NOMO-1 treated with dmso at 0.1 percent for 144 hours (cell line): ENCODE measurements around the gene PRR14.
A peak's percentile ranks its signal among the peaks of the same experiment; 100 is the strongest.
"Not testable (repeated sequence)": the region's sequence is repeated elsewhere in the genome, so short reads cannot be mapped to it uniquely, and the experiment has no call there.

Source experiments
- DNase-seq: peaks from one replicate; lab custom pipeline; 2025; ENCODE audit not compliant: unreplicated experiment; lab: John Stamatoyannopoulos, UW

Gene PRR14

GRCh38 chr16:30688701-30689100, 37.9 kb downstream of the PRR14 start:
- DNase-seq: no peak

GRCh38 chr16:30691907-30692306, 41.1 kb downstream of the PRR14 start:
- DNase-seq: no peak

GRCh38 chr16:30692396-30693064, 41.8 kb downstream of the PRR14 start:
- peak; percentile 48 for DNase-seq

- no peak for DNase-seq
These were observed 44.4 kb downstream of the PRR14 start for GRCh38 chr16:30694926-30695693.

- not testable (repeated sequence) for DNase-seq
These were observed 45.9 kb downstream of the PRR14 start for GRCh38 chr16:30696646-30697045.

GRCh38 chr16:30697264-30698138, 46.7 kb downstream of the PRR14 start:
- DNase-seq: no peak

GRCh38 chr16:30698139-30698815, 47.5 kb downstream of the PRR14 start:
- DNase-seq: peak; percentile 99

- DNase-seq: peak; percentile 70
These were observed 48.3 kb downstream of the PRR14 start, which contains the start of gene SRCAP for GRCh38 chr16:30698816-30699614. TSS of gene SRCAP (plus strand) at chr16:30699171. CDS start at chr16:30700825, 1,654 bp downstream.

GRCh38 chr16:30699615-30700099, 48.9 kb downstream of the PRR14 start:
- DNase-seq: no peak

GRCh38 chr16:30700491-30700890, 49.7 kb downstream of the PRR14 start:
- no peak for DNase-seq

- no peak for DNase-seq
These were observed 50.2 kb downstream of the PRR14 start for GRCh38 chr16:30700971-30701370.

- not testable (repeated sequence) for DNase-seq
These were observed 52.3 kb downstream of the PRR14 start for GRCh38 chr16:30703071-30703470.

- DNase-seq: no peak
These were observed 53.2 kb downstream of the PRR14 start for GRCh38 chr16:30703971-30704370.
